ENCODE results near the gene PPP1R9B.
A peak's percentile ranks its signal among the peaks of the same experiment; 100 is the strongest.

PPP1R9B gene

GRCh38 chr17:50125420-50125997 lies 25.0 kb downstream of the PPP1R9B start:
- DNase-seq (ENCODE audit: low read depth in 2 of 2): no peak

GRCh38 chr17:50123649-50124349 lies 26.7 kb downstream of the PPP1R9B start:
- DNase-seq (ENCODE audit: low read depth in 2 of 2): no peak

GRCh38 chr17:50122945-50123344 lies 27.5 kb downstream of the PPP1R9B start:
- no peak for DNase-seq (ENCODE audit: low read depth in 2 of 2)

- DNase-seq (ENCODE audit: low read depth in 2 of 2): no peak
Observed at GRCh38 chr17:50120475-50121253, 29.8 kb downstream of the PPP1R9B start.

- no peak for DNase-seq (ENCODE audit: low read depth in 2 of 2)
Observed at GRCh38 chr17:50118828-50119218, 31.7 kb downstream of the PPP1R9B start.

GRCh38 chr17:50118076-50118827 lies 32.2 kb downstream of the PPP1R9B start:
- no peak for DNase-seq (ENCODE audit: low read depth in 2 of 2)

- peak; percentile 50 to 55 for DNase-seq (ENCODE audit: low read depth in 2 of 2)
Observed at GRCh38 chr17:50117202-50118051, 33.0 kb downstream of the PPP1R9B start.

- no peak for DNase-seq (ENCODE audit: low read depth in 2 of 2)
Observed at GRCh38 chr17:50115756-50116155, 34.7 kb downstream of the PPP1R9B start.

- no peak for DNase-seq (ENCODE audit: low read depth in 2 of 2)
Observed at GRCh38 chr17:50114849-50115357, 35.6 kb downstream of the PPP1R9B start.

- DNase-seq (ENCODE audit: low read depth in 2 of 2): no peak
Observed at GRCh38 chr17:50114401-50114800, 36.1 kb downstream of the PPP1R9B start.

GRCh38 chr17:50113624-50114320 lies 36.7 kb downstream of the PPP1R9B start:
- no peak for DNase-seq (ENCODE audit: low read depth in 2 of 2)

GRCh38 chr17:50112694-50113093 lies 37.8 kb downstream of the PPP1R9B start:
- no peak for DNase-seq (ENCODE audit: low read depth in 2 of 2)

GRCh38 chr17:50111673-50112655 lies 38.5 kb downstream of the PPP1R9B start:
- no peak for DNase-seq (ENCODE audit: low read depth in 2 of 2)

GRCh38 chr17:50110591-50111349 lies 39.7 kb downstream of the PPP1R9B start:
- no peak for DNase-seq (ENCODE audit: low read depth in 2 of 2)

- DNase-seq (ENCODE audit: low read depth in 2 of 2): no peak
Observed at GRCh38 chr17:50109785-50110184, 40.7 kb downstream of the PPP1R9B start.

GRCh38 chr17:50109207-50109606 lies 41.3 kb downstream of the PPP1R9B start:
- DNase-seq (ENCODE audit: low read depth in 2 of 2): no peak

- DNase-seq (ENCODE audit: low read depth in 2 of 2): no peak
Observed at GRCh38 chr17:50108556-50108955, 41.9 kb downstream of the PPP1R9B start.

GRCh38 chr17:50107790-50108414 lies 42.6 kb downstream of the PPP1R9B start:
- no peak for DNase-seq (ENCODE audit: low read depth in 2 of 2)

All from stimulated activated CD8-positive, alpha-beta memory T cell treated with anti-CD3 and anti-CD28 coated beads, Interleukin-2, amount 100 ng/mL, for 48 hours (primary cell).